ENCODE measurements around the gene PARD3B.
A peak's percentile ranks its signal among the peaks of the same experiment; 100 is the strongest.

Gene PARD3B

GRCh38 chr2:204678031-204678430, 132.8 kb downstream of the PARD3B start:
- no peaks in the 10 kb centered on the region for H3K27me3 ChIP-seq (replicated peaks; ENCODE audit: control insufficient read depth, insufficient read depth, low read length)
- no peak overlapping the region for H3K4me3 ChIP-seq (replicated peaks; ENCODE audit: low read depth, low read length)
- H3K36me3 ChIP-seq (ENCODE audit: control insufficient read depth, insufficient read depth, low read length), result no peaks in the 10 kb centered on the region
- DNase-seq (ENCODE audit: extremely low read depth, insufficient read length), result peak; percentile 1
- TF ChIP-seq CTCF (IDR thresholded peaks at IDR 0.05; ENCODE audit: insufficient read depth, low read length, poor library complexity, severe bottlenecking), result no peak

- Histone ChIP-seq H3K4me3 (replicated peaks; ENCODE audit: low read depth, low read length) (no peak overlapping the region), H3K27me3 (replicated peaks; ENCODE audit: control insufficient read depth, insufficient read depth, low read length) (no peaks in the 10 kb centered on the region), H3K36me3 (ENCODE audit: control insufficient read depth, insufficient read depth, low read length) (no peaks in the 10 kb centered on the region)
- DNase-seq (ENCODE audit: extremely low read depth, insufficient read length), result no peak
- no peak for TF ChIP-seq CTCF (IDR thresholded peaks at IDR 0.05; ENCODE audit: insufficient read depth, low read length, poor library complexity, severe bottlenecking)
These were observed 135.3 kb downstream of the PARD3B start for GRCh38 chr2:204680576-204680975.

DNA sequence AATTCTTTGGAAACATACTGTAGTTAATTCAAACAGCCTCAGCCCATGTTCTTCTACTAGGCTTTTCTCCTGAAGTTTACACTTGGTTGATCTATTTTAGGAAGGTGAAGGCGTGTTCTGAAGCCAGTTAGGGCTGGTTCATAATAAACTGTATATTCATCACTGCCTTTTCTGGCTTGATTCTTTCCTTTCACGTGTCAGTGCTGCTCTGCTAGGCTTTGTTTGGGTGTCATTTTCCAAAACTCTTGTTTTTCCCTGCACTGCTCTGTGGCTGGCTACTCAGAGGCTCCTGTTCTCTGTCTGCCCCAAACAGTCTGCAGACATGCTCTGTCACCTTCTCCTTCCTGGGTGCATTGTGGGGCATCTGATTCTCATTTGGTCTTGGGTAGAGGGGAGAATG, 136.1 kb downstream of the PARD3B start:
- Histone ChIP-seq H3K27me3 (replicated peaks; ENCODE audit: control insufficient read depth, insufficient read depth, low read length) (no peaks in the 10 kb centered on the region), H3K36me3 (ENCODE audit: control insufficient read depth, insufficient read depth, low read length) (no peaks in the 10 kb centered on the region), H3K4me3 (replicated peaks; ENCODE audit: low read depth, low read length) (no peak overlapping the region)
- DNase-seq (ENCODE audit: extremely low read depth, insufficient read length), result no peak
- no peak for TF ChIP-seq CTCF (IDR thresholded peaks at IDR 0.05; ENCODE audit: insufficient read depth, low read length, poor library complexity, severe bottlenecking)

DNA sequence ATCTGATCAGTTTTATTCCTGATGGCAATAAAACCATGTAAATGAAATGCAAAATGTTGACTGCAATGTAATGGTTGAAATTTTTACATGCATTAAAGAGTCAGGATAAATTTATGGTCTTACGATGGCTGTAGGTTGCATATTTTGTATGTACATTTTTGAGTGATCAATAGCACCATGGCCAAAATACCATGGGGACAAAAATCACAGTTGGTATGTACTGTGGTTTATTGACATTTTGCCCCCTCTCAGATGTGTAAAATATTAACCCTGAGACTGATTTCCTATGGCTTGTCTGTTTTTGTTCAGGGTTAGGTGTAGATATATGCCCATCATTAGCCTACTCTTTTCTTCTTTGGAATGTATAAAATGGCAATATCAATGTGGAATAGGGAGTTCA, 138.1 kb downstream of the PARD3B start:
- DNase-seq (ENCODE audit: extremely low read depth, insufficient read length), result no peak
- no peaks in the 10 kb centered on the region for H3K27me3 ChIP-seq (replicated peaks; ENCODE audit: control insufficient read depth, insufficient read depth, low read length)
- no peak overlapping the region for H3K4me3 ChIP-seq (replicated peaks; ENCODE audit: low read depth, low read length)
- no peak for TF ChIP-seq CTCF (IDR thresholded peaks at IDR 0.05; ENCODE audit: insufficient read depth, low read length, poor library complexity, severe bottlenecking)
- no peaks in the 10 kb centered on the region for H3K36me3 ChIP-seq (ENCODE audit: control insufficient read depth, insufficient read depth, low read length)

- Histone ChIP-seq H3K27me3 (replicated peaks; ENCODE audit: control insufficient read depth, insufficient read depth, low read length) (no peaks in the 10 kb centered on the region), H3K36me3 (ENCODE audit: control insufficient read depth, insufficient read depth, low read length) (no peaks in the 10 kb centered on the region), H3K4me3 (replicated peaks; ENCODE audit: low read depth, low read length) (no peak overlapping the region)
- no peak for TF ChIP-seq CTCF (IDR thresholded peaks at IDR 0.05; ENCODE audit: insufficient read depth, low read length, poor library complexity, severe bottlenecking)
- no peak for DNase-seq (ENCODE audit: extremely low read depth, insufficient read length)
These were observed 141.1 kb downstream of the PARD3B start for GRCh38 chr2:204686406-204686805.

DNA sequence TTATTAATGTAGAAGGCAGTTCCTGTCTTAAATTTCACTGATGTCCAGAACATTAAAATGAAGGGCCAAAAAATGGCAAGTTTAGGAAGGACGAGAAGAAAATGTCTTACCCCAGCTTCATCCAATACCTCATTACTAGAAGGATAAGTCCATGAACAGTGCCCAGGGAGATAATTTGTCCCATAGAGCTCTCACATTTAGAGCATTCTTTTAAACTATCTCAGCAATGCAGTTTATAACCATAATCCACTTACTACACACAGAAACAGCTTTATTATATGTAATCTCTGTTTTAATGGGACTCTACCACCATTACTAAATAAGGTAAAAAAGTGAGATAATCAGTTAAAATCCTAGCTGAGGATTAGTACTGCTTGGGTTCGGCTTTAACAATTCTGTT, 142.5 kb downstream of the PARD3B start:
- no peak for DNase-seq (ENCODE audit: extremely low read depth, insufficient read length)
- Histone ChIP-seq H3K36me3 (ENCODE audit: control insufficient read depth, insufficient read depth, low read length) (no peaks in the 10 kb centered on the region), H3K27me3 (replicated peaks; ENCODE audit: control insufficient read depth, insufficient read depth, low read length) (no peaks in the 10 kb centered on the region), H3K4me3 (replicated peaks; ENCODE audit: low read depth, low read length) (no peak overlapping the region)
- no peak for TF ChIP-seq CTCF (IDR thresholded peaks at IDR 0.05; ENCODE audit: insufficient read depth, low read length, poor library complexity, severe bottlenecking)
